T1000 (cell line): ENCODE results near the gene NSUN5.
A peak's percentile ranks its signal among the peaks of the same experiment; 100 is the strongest.
"Not testable (repeated sequence)": the region's sequence is repeated elsewhere in the genome, so short reads cannot be mapped to it uniquely, and the experiment has no call there.

Source experiments
- DNase-seq: peaks from one replicate; lab custom pipeline; 2025; ENCODE audit warnings: mixed read lengths; lab: John Stamatoyannopoulos, UW

Gene NSUN5

DNA sequence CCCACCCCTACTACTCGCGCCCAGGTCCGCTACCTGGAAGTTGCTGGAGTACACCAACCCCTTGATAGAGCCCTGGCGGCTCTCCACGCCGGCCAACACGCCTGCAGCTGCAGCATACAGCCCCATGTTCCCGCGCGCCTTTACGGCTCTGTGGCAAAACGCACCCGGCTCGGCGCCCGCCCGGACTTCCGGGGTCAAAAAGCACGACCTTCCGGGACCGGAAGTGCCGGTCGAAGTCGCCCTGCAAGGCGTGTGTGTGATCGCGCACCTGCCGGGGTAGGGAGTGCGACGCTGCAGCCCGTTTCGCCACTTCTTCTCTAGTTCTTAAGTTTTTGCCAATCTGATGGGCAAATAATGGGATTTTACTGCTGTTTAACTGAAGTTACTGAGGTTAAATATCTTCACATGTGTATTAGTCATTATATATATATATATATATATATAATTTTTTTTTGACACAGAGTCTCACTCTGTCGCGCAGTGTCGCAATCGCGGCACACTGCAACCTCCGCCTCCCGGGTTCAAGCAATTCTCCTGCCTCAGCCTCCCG lies at the start of gene NSUN5:
Gene NSUN5 (minus strand): TSS at position 162 of the 550 bp plus-strand sequence. CDS start 36 bp downstream, at position 126.
- DNase-seq: peak; percentile 20

GRCh38 chr7:73356159-73356558 lies 47.5 kb upstream of the NSUN5 start:
- no peak for DNase-seq

GRCh38 chr7:73354821-73355220 lies 46.2 kb upstream of the NSUN5 start:
- no peak for DNase-seq

- DNase-seq: no peak
Observed at GRCh38 chr7:73354196-73354595, 45.6 kb upstream of the NSUN5 start.

DNA sequence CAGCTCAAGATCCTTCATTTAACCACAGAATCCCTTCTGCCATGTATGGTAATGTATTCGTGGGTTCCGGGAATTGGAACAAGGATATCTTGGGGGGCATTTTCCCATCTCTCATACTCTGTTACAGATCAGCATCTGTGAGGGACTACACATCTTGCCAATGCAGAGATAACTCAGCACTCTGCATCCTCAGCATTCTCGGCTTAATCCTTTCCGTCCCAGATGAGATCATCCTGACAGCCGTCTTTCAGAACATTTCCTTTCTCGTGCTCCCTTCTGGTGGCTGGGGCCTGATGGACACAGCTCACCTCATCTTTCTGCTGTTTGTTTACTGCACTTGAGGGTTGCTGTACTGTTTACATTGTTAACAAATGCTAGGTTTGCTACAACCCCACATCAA lies 44.6 kb upstream of the NSUN5 start:
- no peak for DNase-seq

GRCh38 chr7:73352784-73353183 lies 44.2 kb upstream of the NSUN5 start:
- DNase-seq: no peak

DNA sequence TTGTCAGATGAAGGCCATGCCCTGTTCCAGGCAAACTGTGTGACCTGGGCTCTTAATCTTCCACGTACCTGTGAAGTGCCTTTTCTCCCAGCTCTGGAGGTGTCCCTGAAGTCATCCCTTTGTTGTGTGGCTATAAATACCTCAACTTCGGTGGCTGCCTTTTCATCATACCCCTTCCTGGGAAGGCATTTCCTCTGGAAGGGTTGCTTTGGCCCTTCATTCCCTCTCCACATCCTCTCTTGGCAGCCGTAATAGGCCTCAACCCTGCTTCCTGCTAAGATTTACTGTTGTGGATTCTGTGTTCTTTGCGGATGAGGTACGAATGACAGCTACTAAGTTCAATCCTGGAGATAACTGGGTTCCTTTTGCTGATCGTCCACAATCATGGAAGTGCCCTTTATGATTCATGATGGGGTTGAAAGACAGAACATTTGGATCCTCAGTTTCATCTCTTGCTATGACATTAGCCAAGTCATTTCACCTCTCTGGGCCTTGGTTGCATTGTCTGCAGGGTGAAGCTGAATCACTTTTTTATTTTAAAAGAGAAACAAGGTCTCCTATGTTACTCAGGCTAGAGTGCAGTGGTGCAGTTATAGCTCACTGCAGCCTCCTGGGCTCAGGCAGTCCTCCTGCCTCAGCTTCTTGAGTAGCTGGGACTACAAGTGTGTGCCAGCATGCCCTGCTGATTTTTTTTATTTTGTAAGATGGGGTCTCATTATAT lies 43.0 kb upstream of the NSUN5 start:
- DNase-seq: no peak

GRCh38 chr7:73350306-73351068 lies 41.9 kb upstream of the NSUN5 start:
- no peak for DNase-seq

DNA sequence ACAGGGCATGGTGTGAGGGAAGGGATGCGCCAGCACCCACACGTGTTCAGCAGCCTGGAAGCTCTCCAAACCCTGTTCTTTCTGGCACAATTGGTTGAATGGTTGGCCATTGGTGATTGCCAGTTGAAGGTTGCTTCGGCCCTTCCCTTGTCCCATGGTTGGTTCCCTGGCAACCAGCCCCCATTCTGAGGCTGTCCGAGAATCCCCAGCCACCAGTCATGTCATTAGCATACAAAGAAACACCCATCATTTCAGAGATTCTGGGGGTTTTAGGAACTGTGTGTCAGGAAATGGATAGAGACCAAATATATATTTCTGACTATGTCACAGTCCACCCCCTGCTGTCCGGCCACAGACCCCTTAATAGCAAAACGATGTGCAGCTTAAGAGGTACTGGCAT lies 41.1 kb upstream of the NSUN5 start:
- no peak for DNase-seq

- no peak for DNase-seq
Observed at GRCh38 chr7:73345951-73346350, 37.3 kb upstream of the NSUN5 start.

GRCh38 chr7:73345538-73345937 lies 36.9 kb upstream of the NSUN5 start:
- no peak for DNase-seq

DNA sequence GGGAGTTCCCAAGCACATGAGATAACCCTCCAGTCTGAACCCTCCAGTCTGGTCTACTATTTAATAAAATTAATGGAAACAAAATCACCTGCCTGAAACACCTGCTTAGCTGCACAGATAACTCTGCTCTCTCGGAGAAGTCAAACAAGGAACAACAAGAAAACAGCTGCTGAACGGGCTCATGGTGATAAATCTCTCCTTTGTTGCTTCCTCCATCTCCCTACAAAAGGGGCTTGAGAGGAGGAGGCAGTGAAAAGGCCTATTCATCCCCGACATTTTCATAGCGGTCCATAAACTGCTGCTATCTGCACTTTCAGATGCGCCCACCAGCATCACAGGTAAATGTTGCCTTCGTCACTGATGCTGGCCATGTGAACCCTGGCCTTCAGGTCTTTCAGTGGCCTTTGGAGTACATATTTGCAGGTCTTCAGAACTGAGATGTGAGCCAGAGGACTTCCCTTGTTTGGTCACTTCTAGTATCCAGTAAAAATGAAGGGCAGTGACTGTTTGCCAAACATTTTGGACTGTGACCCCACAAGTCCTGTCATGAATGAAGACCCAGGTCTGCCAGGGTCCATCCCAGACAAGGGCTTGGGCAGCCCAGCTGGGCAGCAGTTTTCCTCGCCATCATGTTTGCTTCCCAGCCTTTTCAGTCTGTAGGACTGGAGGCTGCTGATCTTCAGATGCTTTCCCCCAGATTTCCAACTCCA lies 35.2 kb upstream of the NSUN5 start:
- no peak for DNase-seq

- DNase-seq: no peak
Observed at GRCh38 chr7:73342645-73343044, 34.0 kb upstream of the NSUN5 start.

DNA sequence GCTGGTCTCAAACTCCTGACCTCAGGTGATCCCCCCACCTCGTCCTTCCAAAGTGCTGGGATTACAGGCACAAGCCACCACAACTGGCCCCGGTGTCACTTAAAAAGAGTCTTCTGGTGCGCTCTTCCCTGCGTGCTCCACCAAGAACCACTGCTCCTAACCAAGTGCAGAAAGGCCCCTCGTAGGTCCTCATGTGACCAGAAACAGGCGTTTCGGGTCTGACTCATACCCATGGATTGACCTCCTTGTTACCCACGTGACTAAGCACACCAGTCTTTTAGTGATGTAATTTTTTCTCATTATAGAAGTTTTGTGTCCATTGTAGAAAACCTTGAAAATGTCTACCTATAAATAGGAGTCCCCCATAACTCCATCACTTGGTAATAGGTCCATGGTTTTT lies 33.3 kb upstream of the NSUN5 start:
- no peak for DNase-seq

DNA sequence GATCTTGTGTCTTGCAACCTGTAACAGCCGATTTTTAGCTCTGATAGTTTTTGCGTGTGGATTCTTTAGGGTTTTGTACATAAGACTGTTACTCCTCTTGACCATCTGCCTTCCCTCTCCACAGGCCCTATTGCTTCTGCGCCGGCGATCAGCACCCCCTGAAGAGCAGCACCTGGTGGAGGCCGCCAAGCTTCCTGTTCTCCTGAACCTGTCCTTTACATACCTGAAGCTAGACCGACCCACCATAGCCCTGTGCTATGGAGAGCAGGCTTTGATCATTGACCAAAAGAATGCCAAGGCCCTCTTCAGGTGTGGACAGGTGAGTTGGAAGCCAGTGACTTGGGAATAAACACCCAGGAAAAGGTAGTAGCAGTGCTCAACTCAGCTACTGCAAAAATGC lies 31.9 kb upstream of the NSUN5 start:
- DNase-seq: no peak

GRCh38 chr7:73338321-73338720 lies 29.7 kb upstream of the NSUN5 start:
- DNase-seq: no peak

DNA sequence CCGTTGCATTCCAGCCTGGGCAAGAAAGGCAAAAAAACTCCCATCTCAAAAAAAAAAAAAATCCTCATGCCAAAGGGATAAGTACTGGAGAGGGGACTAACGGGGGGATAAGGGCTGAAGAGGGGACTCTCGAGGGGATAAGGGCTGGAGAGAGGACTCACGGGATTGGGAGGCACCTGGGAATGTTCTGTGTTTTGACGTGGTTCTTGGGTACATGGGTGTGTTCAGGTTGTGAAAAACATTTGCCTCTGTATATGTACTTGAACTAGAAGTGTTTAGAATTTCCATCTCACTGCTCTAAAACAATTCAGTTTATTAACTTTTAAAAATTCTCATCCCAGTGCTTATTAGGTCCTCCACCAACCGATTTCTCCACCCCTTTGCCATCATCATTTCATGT lies 23.8 kb upstream of the NSUN5 start:
- DNase-seq: no peak

DNA sequence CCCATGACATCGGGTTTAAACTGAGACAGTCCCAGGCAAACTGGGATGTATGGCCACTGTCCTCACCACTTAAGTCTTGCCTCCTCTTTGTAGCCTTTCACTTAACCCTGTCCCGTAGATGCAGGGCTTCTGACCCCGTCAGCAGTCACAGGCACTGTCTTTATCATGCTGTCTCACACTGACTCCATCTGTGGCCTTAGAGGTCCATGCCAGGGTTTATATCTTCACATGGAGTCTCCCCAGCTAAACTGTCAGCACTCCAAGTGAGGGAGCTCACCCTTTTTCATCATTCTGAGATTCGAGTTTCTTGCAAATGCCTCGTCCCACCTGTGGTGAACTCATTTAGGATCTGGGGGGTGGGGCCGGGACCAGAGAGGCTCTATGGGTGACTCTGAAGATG lies 22.1 kb upstream of the NSUN5 start:
- no peak for DNase-seq

GRCh38 chr7:73329861-73330581 lies 21.4 kb upstream of the NSUN5 start:
- no peak for DNase-seq

- no peak for DNase-seq
Observed at GRCh38 chr7:73328696-73329095, 20.1 kb upstream of the NSUN5 start.

- not testable (repeated sequence) for DNase-seq
Observed at GRCh38 chr7:73327922-73328321, 19.3 kb upstream of the NSUN5 start, which contains the start of the genes FKBP6 and TRIM50. Gene FKBP6 (plus strand): TSS chr7:73328161. CDS start chr7:73328429, 268 bp downstream. Gene TRIM50 (minus strand): TSS chr7:73328082. CDS start chr7:73324787, 3,295 bp downstream.

- not testable (repeated sequence) for DNase-seq
Observed at GRCh38 chr7:73327449-73327848, 18.8 kb upstream of the NSUN5 start.
